H1 (cell line): Measurements from ENCODE around the gene MBNL1. TPM values are rescaled to one million over a fixed set of nuclear protein-coding genes. Genes with fewer than 3 reads are reported as not detected.

Source experiments
- CTCF ChIA-PET: fragments of 300-600 bp; sonication (Branson Sonifier 250); formaldehyde crosslinking; loops from one replicate; lab custom pipeline; 2021; ENCODE audit not compliant: partially characterized antibody; lab: Charles Lee
- POLR2A ChIA-PET: fragments of 300-600 bp; sonication (Branson Sonifier 250); formaldehyde crosslinking; loops from one replicate; lab custom pipeline; 2021; ENCODE audit warnings: inconsistent platforms; ENCODE audit not compliant: partially characterized antibody; lab: Charles Lee
- DNase-seq, 2 experiments: peaks; one replicate each; pipeline versions ENCODE4 v3.0.0 to v3.0.0-alpha.2; 2010 to 2022; ENCODE audit warnings: low spot score in 2 of 2, low read depth in 1 of 2, mixed read lengths in 1 of 2
- FAIRE-seq: peaks from 2 replicates; lab custom pipeline; 2011; peaks lifted over from hg19 to GRCh38; lab: Jason Lieb, UNC
- H2AFZ ChIP-seq: 2 replicates; pipeline ENCODE4 v1.8.1; 2012; ENCODE audit warnings: low read length, inconsistent platforms
- H2AK5ac ChIP-seq: 2 replicates; pipeline ENCODE4 v1.6.1; 2013; ENCODE audit warnings: low read depth, low read length
- H2BK120ac ChIP-seq: replicated peaks from 2 replicates; pipeline ENCODE3; 2013; ENCODE audit warnings: low read depth, low read length, inconsistent platforms
- H2BK12ac ChIP-seq: 2 replicates; pipeline ENCODE4 v1.6.1; 2013; ENCODE audit warnings: low read depth, low read length
- H2BK15ac ChIP-seq: 2 replicates; pipeline ENCODE4 v1.6.1; 2013; ENCODE audit warnings: low read length
- H2BK20ac ChIP-seq: 2 replicates; pipeline ENCODE4 v1.6.1; 2013; ENCODE audit warnings: low read length
- H2BK5ac ChIP-seq: 2 replicates; pipeline ENCODE4 v1.6.1; 2013; ENCODE audit warnings: low read depth, low read length
- H3K14ac ChIP-seq: 2 replicates; pipeline ENCODE4 v1.6.1; 2013; ENCODE audit warnings: inconsistent platforms; ENCODE audit not compliant: insufficient read length
- H3K18ac ChIP-seq: 2 replicates; pipeline ENCODE4 v1.6.1; 2013; ENCODE audit warnings: low read length; ENCODE audit errors: extremely low read depth
- H3K23ac ChIP-seq: 2 replicates; pipeline ENCODE4 v1.6.1; 2013; ENCODE audit warnings: inconsistent platforms; ENCODE audit not compliant: insufficient read length
- H3K23me2 ChIP-seq: 2 replicates; pipeline ENCODE4 v1.6.1; 2013; ENCODE audit warnings: low read depth, low read length
- H3K27ac ChIP-seq: 2 replicates; pipeline ENCODE4 v1.6.1; 2011; ENCODE audit warnings: low read depth, low read length, inconsistent platforms
- H3K27me3 ChIP-seq, 4 experiments: replicated peaks in 1 of 4; 1 replicate in 1 of 4; 2 replicates in 3 of 4; pipeline versions ENCODE4 v1.6.1 to v1.8.1; 2011 to 2013; ENCODE audit warnings: low read length in 3 of 4, mild to moderate bottlenecking in 3 of 4, inconsistent platforms in 2 of 4, mixed read lengths in 2 of 4, moderate library complexity in 1 of 4; ENCODE audit not compliant: control insufficient read depth in 3 of 4, insufficient read depth in 3 of 4; ENCODE audit errors: extremely low read depth in 1 of 4
- H3K36me3 ChIP-seq, 4 experiments: 2 replicates each; pipeline versions ENCODE4 v1.6.1 to v1.8.1; 2011 to 2013; ENCODE audit warnings: mild to moderate bottlenecking in 4 of 4, low read length in 3 of 4, moderate library complexity in 2 of 4, control low read depth in 1 of 4, inconsistent platforms in 1 of 4; ENCODE audit not compliant: insufficient read depth in 4 of 4, control insufficient read depth in 2 of 4
- H3K4ac ChIP-seq: replicated peaks from 2 replicates; pipeline ENCODE3; 2013; ENCODE audit warnings: low read length, low read depth, mixed read lengths, inconsistent platforms; ENCODE audit not compliant: insufficient read length
- H3K4me1 ChIP-seq, 4 experiments: replicated peaks in 1 of 4; 1 replicate in 1 of 4; 2 replicates in 3 of 4; pipeline versions ENCODE4 v1.6.1 to v1.8.1; 2011 to 2013; ENCODE audit warnings: low read length in 3 of 4, inconsistent platforms in 2 of 4, mixed read lengths in 1 of 4; ENCODE audit not compliant: insufficient read depth in 4 of 4, control insufficient read depth in 3 of 4
- H3K4me2 ChIP-seq, 2 experiments: 2 replicates each; pipeline versions ENCODE4 v1.6.1 to v1.8.1; 2011 to 2013; ENCODE audit warnings: low read depth in 2 of 2, low read length in 2 of 2, control low read depth in 1 of 2, inconsistent platforms in 1 of 2, mild to moderate bottlenecking in 1 of 2; ENCODE audit not compliant: insufficient read depth in 1 of 2
- H3K4me3 ChIP-seq, 4 experiments: fragments of 200-600, 300-600 bp in 1 of 4; sonication (generic), shearing (Covaris generic), sonication (Bioruptor Twin) in 1 of 4; 2 replicates each; pipeline versions ENCODE4 v1.5.1 to v1.8.1; 2011 to 2016; ENCODE audit warnings: low read length in 4 of 4, low read depth in 3 of 4, control low read depth in 2 of 4, inconsistent platforms in 2 of 4, mild to moderate bottlenecking in 2 of 4, mixed read lengths in 1 of 4, moderate library complexity in 1 of 4; ENCODE audit not compliant: insufficient read depth in 2 of 4; ENCODE audit errors: extremely low read depth in 1 of 4
- H3K56ac ChIP-seq: replicated peaks from 2 replicates; pipeline ENCODE3; 2013; ENCODE audit warnings: low read depth, mild to moderate bottlenecking, mixed read lengths, low read length, inconsistent platforms; ENCODE audit not compliant: insufficient read length
- H3K79me1 ChIP-seq: 2 replicates; pipeline ENCODE4 v1.6.1; 2013; ENCODE audit warnings: low read depth, low read length, control low read depth
- H3K79me2 ChIP-seq, 2 experiments: 2 replicates each; pipeline versions ENCODE4 v1.6.1 to v1.8.1; 2012 to 2013; ENCODE audit warnings: low read length in 2 of 2, mild to moderate bottlenecking in 2 of 2, inconsistent platforms in 1 of 2; ENCODE audit not compliant: insufficient read depth in 2 of 2, control insufficient read depth in 1 of 2
- H3K9ac ChIP-seq, 4 experiments: replicated peaks in 1 of 4; 1 replicate in 1 of 4; 2 replicates in 3 of 4; pipeline versions ENCODE4 v1.6.1 to v1.8.1; 2011 to 2013; ENCODE audit warnings: low read depth in 3 of 4, low read length in 3 of 4, control low read depth in 2 of 4, mild to moderate bottlenecking in 2 of 4, moderate library complexity in 2 of 4, inconsistent platforms in 1 of 4; ENCODE audit errors: extremely low read depth in 1 of 4
- H3K9me3 ChIP-seq, 2 experiments: 2 replicates each; pipeline versions ENCODE4 v1.6.1 to v1.8.1; 2012 to 2013; ENCODE audit warnings: mild to moderate bottlenecking in 2 of 2, moderate library complexity in 2 of 2, control low read depth in 1 of 2, inconsistent platforms in 1 of 2, low read depth in 1 of 2, low read length in 1 of 2, mixed read lengths in 1 of 2; ENCODE audit not compliant: insufficient read depth in 2 of 2
- H4K20me1 ChIP-seq, 2 experiments: replicated peaks in 1 of 2; 2 replicates each; pipeline versions ENCODE3 to v1.8.1; 2011 to 2013; ENCODE audit warnings: inconsistent platforms in 2 of 2, low read length in 2 of 2, mild to moderate bottlenecking in 1 of 2; ENCODE audit not compliant: insufficient read depth in 2 of 2, control insufficient read depth in 1 of 2
- H4K5ac ChIP-seq: 2 replicates; pipeline ENCODE4 v1.6.1; 2013; ENCODE audit warnings: low read length, low read depth, mixed read lengths, inconsistent platforms; ENCODE audit not compliant: insufficient read length
- H4K8ac ChIP-seq: 2 replicates; pipeline ENCODE4 v1.8.0; 2013; ENCODE audit warnings: mild to moderate bottlenecking, moderate library complexity, low read length, inconsistent platforms; ENCODE audit not compliant: insufficient read depth; ENCODE audit errors: extremely low read depth
- H4K91ac ChIP-seq: replicated peaks from 2 replicates; pipeline ENCODE3; 2013; ENCODE audit warnings: low read length, mixed read lengths, inconsistent platforms; ENCODE audit not compliant: insufficient read length
- RNF2 ChIP-seq: fragments of 200-900, 300-1000 bp; sonication (generic); IDR thresholded peaks from 2 replicates; pipeline ENCODE4 v1.7.1; 2016; ENCODE audit warnings: borderline replicate concordance, low read depth, mild to moderate bottlenecking, antibody characterized with exemption, low read length; ENCODE audit not compliant: poor library complexity, severe bottlenecking; ENCODE audit errors: missing control alignments
- WGBS, 2 experiments: shearing (Covaris generic) in 1 of 2; methylation state at CpG; one replicate each; pipeline versions ENCODE4 v1.1.6 to v1.1.7; 2013 to 2015; ENCODE audit warnings: low lambda C conversion rate in 2 of 2, mixed read lengths in 2 of 2, inconsistent platforms in 1 of 2, low coverage in 1 of 2, missing lambda C conversion rate in 1 of 2; ENCODE audit not compliant: insufficient replicate concordance in 2 of 2, insufficient coverage in 1 of 2, insufficient read length in 1 of 2; ENCODE audit errors: extremely low coverage in 1 of 2, missing lambda C conversion rate in 1 of 2; 5-methylcytosine and 5-hydroxymethylcytosine counted together
- polyA plus RNA-seq, 7 experiments: library from polyadenylated mRNA; depleted of rRNA in 3 of 7; stranded (reverse) in 5 of 7; unstranded in 2 of 7; fragments of >200 nt in 5 of 7; fragments of 200-250 nt in 2 of 7; gene quantifications; 1 replicate in 5 of 7; 2 replicates in 1 of 7; 4 replicates in 1 of 7; pipeline versions ENCODE4 v1.2.1 to v1.2.3, GENCODE V29; 2011 to 2013; ENCODE audit warnings: missing spikeins in 2 of 7, mixed read lengths in 2 of 7
- total RNA-seq: library from RNA; stranded (reverse); fragmentation: NEBNext Ultra II Directional; extraction: Animal tissue kit (Norgen Biotek cat#: 25700); gene quantifications from 2 replicates; pipeline ENCODE4 v1.2.1, GENCODE V29; 2021

MBNL1 gene
- total and polyA plus RNA-seq, 2 of the 8 experiments (the other 6 are each of a cell fraction or from before 2014, with no cell fraction given): 5.0 to 16.4 TPM

- Histone ChIP-seq H4K5ac (no peak overlapping the region), H3K4ac (no peak overlapping the region), H3K79me1 (no peaks in the 10 kb centered on the region), H2BK12ac (no peak overlapping the region), H3K23me2 (no peaks in the 10 kb centered on the region), H3K9ac (peak overlapping the region in 1 of 4 experiments; percentile 8; a peak in 1 of 7 replicates), H3K4me3 (no peak overlapping the region), H2BK5ac (no peak overlapping the region), H4K91ac (no peak overlapping the region), H4K20me1 (peaks cover 0 to 2% of the 10 kb centered on the region in 2 experiments), H2AK5ac (no peak overlapping the region), H2BK20ac (no peak overlapping the region), H3K4me1 (peaks cover 0 to 8% (median 1%) of the 10 kb centered on the region in 4 experiments; a peak in 4 of 7 replicates), H3K23ac (no peak overlapping the region), H3K4me2 (no peak overlapping the region), H2AFZ (no peak overlapping the region), H3K27me3 (peaks cover 0 to 1% (median 0%) of the 10 kb centered on the region in 4 experiments; a peak in 1 of 7 replicates), H3K9me3 (no peaks in the 10 kb centered on the region), H3K27ac (no peak overlapping the region), H3K56ac (no peak overlapping the region), H3K36me3 (no peaks in the 10 kb centered on the region), H3K14ac (no peak overlapping the region), H3K79me2 (peaks cover 0 to 25% of the 10 kb centered on the region in 2 experiments; a peak in 1 of 4 replicates), H2BK15ac (no peak overlapping the region), H3K18ac (no peak overlapping the region), H4K8ac (no peak overlapping the region), H2BK120ac (no peak overlapping the region)
- FAIRE-seq (no peak), DNase-seq (no peak)
- 64% methylated on average over 3 of the region's 3 CpGs; no CpG with 5 or more reads in 1 of the 2 experiments for WGBS, 2 experiments
- ChIA-PET CTCF (no interaction called here), POLR2A (no interaction called here)
- no peak for TF ChIP-seq RNF2
Observed at GRCh38 chr3:152380043-152380442, 111.3 kb downstream of the MBNL1 start.
